ENCODE data around the gene TEX2.

DNA sequence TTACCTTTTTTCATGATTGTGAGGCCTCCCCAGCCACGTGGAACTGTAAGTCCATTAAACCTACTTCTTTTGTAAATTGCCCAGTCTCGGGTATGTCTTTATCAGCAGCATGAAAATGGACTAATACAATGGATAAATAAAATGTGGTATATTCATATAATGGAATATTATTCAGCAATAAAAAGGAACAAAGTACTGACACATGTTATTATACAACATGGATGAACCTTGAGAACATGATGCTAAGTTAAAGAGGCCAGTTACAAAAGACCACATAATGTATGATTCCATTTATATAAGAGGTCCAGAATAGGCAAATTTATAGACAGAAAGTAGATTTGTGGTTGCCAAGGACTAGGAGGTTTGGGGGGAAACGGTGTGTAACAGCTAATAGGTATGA is 138.5 kb downstream of the TEX2 start:
- no peak for TF ChIP-seq GATA2 (IDR thresholded peaks at IDR 0.05; ENCODE audit: low read depth, low read length)
- no peak for TF ChIP-seq GATA3 (IDR thresholded peaks at IDR 0.05; ENCODE audit: low read depth, low read length)

Measured in SH-SY5Y (cell line).